Testis (tissue), 3 donors: ENCODE results near the gene RNF11. TPM values are rescaled to one million over a fixed set of nuclear protein-coding genes. Genes with fewer than 3 reads are reported as not detected.

Experiments
- DNase-seq: peaks from one replicate; pipeline ENCODE4 v3.0.0-alpha.2; 2019
- H3K27ac ChIP-seq, 2 donors: fragments of 200-600 bp; sonication (generic); one replicate each; pipeline ENCODE4 v1.5.1; 2019
- H3K27me3 ChIP-seq: fragments of 200-600 bp; sonication (generic); one replicate; pipeline ENCODE4 v1.5.1; 2019
- H3K36me3 ChIP-seq: fragments of 200-600 bp; sonication (generic); one replicate; pipeline ENCODE4 v1.5.1; 2017; ENCODE audit warnings: low read depth; ENCODE audit errors: missing control alignments
- H3K4me1 ChIP-seq: fragments of 200-600 bp; sonication (generic); one replicate; pipeline ENCODE4 v1.5.1; 2019
- H3K4me3 ChIP-seq, 2 donors: fragments of 200-600 bp; sonication (generic); one replicate each; pipeline ENCODE4 v1.5.1; 2017 to 2019
- H3K9me3 ChIP-seq: fragments of 200-600 bp; sonication (generic); one replicate; pipeline ENCODE4 v1.5.1; 2017
- POLR2A ChIP-seq: fragments of 450-650 bp; IDR thresholded peaks from one replicate; pipeline ENCODE4 v1.6.1; 2017; ENCODE audit warnings: antibody characterized with exemption, mild to moderate bottlenecking, moderate library complexity
- whole genome bisulfite sequencing, 2 donors: methylation state at CpG; one replicate each; pipeline ENCODE4 v1.1.5; 2018; 5-methylcytosine and 5-hydroxymethylcytosine counted together
- intact Hi-C: fragments of 100-400 bp; cut with DNase I; formaldehyde crosslinking; loops from one replicate; pipeline ENCODE4 v1.15.1; 2023; ENCODE audit warnings: low total_unique reads
- polyA plus RNA-seq: library from polyadenylated mRNA; stranded (reverse); fragments of 350-450 nt; fragmentation: Illumina TruSeq; extraction: RNeasy Lipid Tissue Mini Kit (QIAGEN cat#74804); gene quantifications from one replicate; pipeline ENCODE4 v1.2.3, GENCODE V29; 2014; ENCODE audit warnings: low read depth, low replicate concordance; ENCODE audit not compliant: insufficient read depth
- total RNA-seq, 2 donors: library from RNA; depleted of rRNA; stranded (reverse); fragments of >200 nt; gene quantifications; one replicate each; pipeline ENCODE4 v1.2.3, GENCODE V29; 2016
- TF ChIP-seq, protein P1 (sequence below), 3 experiments: fragments of 450-650 bp in 2 of 3; fragments of 200-600 bp in 1 of 3; sonication (generic) in 1 of 3; IDR thresholded peaks; one replicate each; pipeline ENCODE4 v1.5.1; 2016 to 2019; ENCODE audit warnings: antibody characterized with exemption in 3 of 3, mild to moderate bottlenecking in 2 of 3, moderate library complexity in 1 of 3

RNF11 gene
- total and polyA plus RNA-seq, 3 donors from 2014 or later = 59.8 to 108 (median 89.7) TPM

DNA sequence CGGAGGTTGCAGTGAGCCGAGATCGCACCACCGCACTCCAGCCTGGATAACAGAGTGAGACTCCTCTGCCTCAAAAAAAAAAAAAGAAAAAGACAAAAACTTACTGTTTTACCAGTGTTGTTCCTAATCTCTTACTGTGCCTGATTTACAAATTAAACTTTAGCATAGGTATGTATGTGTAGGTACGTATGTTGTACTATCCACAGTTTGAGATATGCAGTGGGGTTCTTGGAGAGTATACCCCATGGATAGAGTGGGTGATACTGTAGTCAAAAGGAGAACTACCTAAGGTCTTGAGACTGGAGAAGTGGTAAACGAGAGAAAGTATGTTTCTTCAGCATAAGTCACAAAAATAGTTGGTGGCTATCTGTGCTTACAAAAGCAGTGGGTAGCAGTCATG lies 38.6 kb downstream of the RNF11 start:
- intact Hi-C loops = no loop called here
- WGBS, 2 donors = 93 to 95% methylated on average over 6 of the region's 6 CpGs

DNA sequence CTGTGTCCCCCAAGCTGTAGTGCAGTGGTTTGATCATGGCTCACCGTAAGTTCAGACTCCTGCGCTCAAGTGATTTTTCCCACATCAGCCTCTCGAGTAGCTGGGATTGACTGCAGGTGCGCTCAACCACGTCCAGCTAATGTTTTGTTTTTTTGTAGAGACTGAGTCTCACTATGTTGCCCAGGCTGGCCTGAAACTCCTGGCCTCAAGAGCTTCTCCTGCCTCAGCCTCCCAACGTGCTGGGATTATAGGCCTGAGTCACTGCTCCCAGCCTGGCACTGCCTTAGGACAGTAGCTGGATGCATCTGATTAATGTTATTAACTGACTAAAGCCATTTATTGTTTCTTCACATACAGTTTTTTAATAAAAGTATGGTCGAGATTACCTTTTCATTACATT lies 40.2 kb downstream of the RNF11 start:
- no peaks in the 10 kb centered on the region for H3K9me3 ChIP-seq
- peaks cover 4% of the 10 kb centered on the region for H3K4me1 ChIP-seq
- no peak overlapping the region for H3K27ac ChIP-seq
- H3K36me3 ChIP-seq = no peaks in the 10 kb centered on the region
- WGBS, 2 donors = 87 to 95% methylated on average over 7 of the region's 7 CpGs
- no peak for DNase-seq
- intact Hi-C loops = no loop called here
- no peaks in the 10 kb centered on the region for H3K27me3 ChIP-seq
- no peak for TF ChIP-seq POLR2A
- TF ChIP-seq, protein P1, sequence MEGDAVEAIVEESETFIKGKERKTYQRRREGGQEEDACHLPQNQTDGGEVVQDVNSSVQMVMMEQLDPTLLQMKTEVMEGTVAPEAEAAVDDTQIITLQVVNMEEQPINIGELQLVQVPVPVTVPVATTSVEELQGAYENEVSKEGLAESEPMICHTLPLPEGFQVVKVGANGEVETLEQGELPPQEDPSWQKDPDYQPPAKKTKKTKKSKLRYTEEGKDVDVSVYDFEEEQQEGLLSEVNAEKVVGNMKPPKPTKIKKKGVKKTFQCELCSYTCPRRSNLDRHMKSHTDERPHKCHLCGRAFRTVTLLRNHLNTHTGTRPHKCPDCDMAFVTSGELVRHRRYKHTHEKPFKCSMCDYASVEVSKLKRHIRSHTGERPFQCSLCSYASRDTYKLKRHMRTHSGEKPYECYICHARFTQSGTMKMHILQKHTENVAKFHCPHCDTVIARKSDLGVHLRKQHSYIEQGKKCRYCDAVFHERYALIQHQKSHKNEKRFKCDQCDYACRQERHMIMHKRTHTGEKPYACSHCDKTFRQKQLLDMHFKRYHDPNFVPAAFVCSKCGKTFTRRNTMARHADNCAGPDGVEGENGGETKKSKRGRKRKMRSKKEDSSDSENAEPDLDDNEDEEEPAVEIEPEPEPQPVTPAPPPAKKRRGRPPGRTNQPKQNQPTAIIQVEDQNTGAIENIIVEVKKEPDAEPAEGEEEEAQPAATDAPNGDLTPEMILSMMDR (IDR thresholded peaks at IDR 0.05) = no peak
- no peak overlapping the region for H3K4me3 ChIP-seq

More for the DNA sequence above, 38.6 kb downstream of the RNF11 start:
- no peaks in the 10 kb centered on the region for H3K36me3 ChIP-seq
- no peak overlapping the region for H3K4me3 ChIP-seq
- no peak for DNase-seq
- no peaks in the 10 kb centered on the region for H3K9me3 ChIP-seq
- TF ChIP-seq POLR2A = no peak
- TF ChIP-seq, protein P1 (IDR thresholded peaks at IDR 0.05) = no peak
- no peaks in the 10 kb centered on the region for H3K27me3 ChIP-seq
- no peak overlapping the region for H3K27ac ChIP-seq
- peaks cover 8% of the 10 kb centered on the region for H3K4me1 ChIP-seq

DNA sequence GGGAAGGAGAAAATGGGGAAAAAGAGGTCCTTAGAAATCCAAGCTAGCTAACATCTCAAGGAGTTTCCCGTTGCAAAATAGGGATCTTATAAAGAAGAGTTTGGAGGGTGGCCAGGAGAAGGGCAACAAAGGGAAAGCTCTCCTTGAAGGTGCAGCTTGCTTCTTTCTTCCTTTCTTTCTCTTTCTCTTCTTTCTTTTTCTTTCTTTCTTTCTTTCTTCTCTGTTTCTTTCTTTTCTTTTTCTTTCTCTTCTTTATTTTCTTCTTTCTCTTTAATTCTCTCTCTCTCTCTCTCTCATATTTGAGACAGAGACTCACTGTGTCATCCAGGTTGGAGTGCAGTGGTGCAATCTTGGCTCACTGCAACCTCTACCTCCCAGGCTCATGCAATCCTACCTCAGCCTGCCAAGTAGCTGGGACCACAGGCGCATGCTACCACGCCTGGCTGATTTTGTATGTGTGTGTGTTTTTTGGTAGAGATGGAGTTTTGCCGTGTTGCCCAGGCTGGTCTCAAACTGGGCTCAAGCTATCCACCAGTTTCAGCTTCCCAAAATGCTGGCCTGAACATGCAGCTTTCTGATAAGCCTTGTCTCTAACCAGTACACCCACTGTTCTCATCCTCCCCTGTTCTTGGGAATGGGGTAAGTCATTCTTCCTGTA lies 44.4 kb downstream of the RNF11 start:
- intact Hi-C loops = no loop called here
- no peak overlapping the region for H3K4me3 ChIP-seq
- H3K9me3 ChIP-seq = no peaks in the 10 kb centered on the region
- H3K4me1 ChIP-seq = peaks cover 12% of the 10 kb centered on the region
- 80 to 86% methylated on average over 4 of the region's 4 CpGs for WGBS, 2 donors
- no peaks in the 10 kb centered on the region for H3K27me3 ChIP-seq
- H3K36me3 ChIP-seq = no peaks in the 10 kb centered on the region
- no peak for DNase-seq
- TF ChIP-seq, protein P1 (IDR thresholded peaks at IDR 0.05) = no peak
- no peak for TF ChIP-seq POLR2A
- H3K27ac ChIP-seq = no peak overlapping the region

DNA sequence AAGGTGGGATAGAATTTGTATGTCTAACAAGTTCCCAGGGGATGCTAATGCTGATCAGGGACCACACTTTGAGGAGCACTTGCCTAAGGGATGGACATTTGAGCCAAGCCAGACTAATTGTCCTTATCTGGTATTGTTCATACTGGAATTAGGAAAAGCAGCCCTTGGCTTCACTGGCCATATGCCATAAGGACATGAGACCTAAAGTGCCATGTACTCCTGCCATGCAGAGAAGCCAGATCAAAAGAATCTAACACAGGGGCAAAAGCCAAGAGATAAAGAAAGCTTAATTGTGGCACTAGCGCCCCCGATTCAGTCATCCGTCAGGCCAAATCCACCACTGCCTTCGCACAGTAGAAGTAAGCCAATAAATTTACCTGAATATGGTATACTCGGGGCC lies 45.7 kb downstream of the RNF11 start:
- no peak for DNase-seq
- intact Hi-C loops = no loop called here

More for the DNA sequence above, 45.7 kb downstream of the RNF11 start:
- H3K27ac ChIP-seq = no peak overlapping the region
- TF ChIP-seq, protein P1 (IDR thresholded peaks at IDR 0.05) = no peak
- TF ChIP-seq POLR2A = no peak
- no peaks in the 10 kb centered on the region for H3K36me3 ChIP-seq
- no peaks in the 10 kb centered on the region for H3K9me3 ChIP-seq
- 93% methylated on average over 5 of the region's 5 CpGs for WGBS, 2 donors
- H3K27me3 ChIP-seq = no peaks in the 10 kb centered on the region
- H3K4me1 ChIP-seq = peaks cover 12% of the 10 kb centered on the region
- H3K4me3 ChIP-seq = no peak overlapping the region
